HL-60 (cell line): ENCODE measurements around the gene MEX3B.

ENCODE experiments used
- DNase-seq, 2 experiments: peaks; one replicate each; pipeline ENCODE4 v3.0.0-alpha.2; 2010 to 2020; ENCODE audit warnings: low read depth in 1 of 2, low spot score in 1 of 2
- H3K27ac ChIP-seq: fragments of 250-450 bp; sonication (Bioruptor Pico); replicated peaks from 2 replicates; pipeline ENCODE4 v1.5.1; 2020; ENCODE audit warnings: mild to moderate bottlenecking, moderate library complexity
- H3K27me3 ChIP-seq: fragments of 250-450 bp; sonication (Bioruptor Pico); 2 replicates; pipeline ENCODE4 v1.5.1; 2021; ENCODE audit warnings: mild to moderate bottlenecking, moderate library complexity; ENCODE audit not compliant: insufficient read depth, poor library complexity, severe bottlenecking
- H3K4me3 ChIP-seq: replicated peaks from 2 replicates; pipeline ENCODE4 v1.5.1; 2011; ENCODE audit warnings: mild to moderate bottlenecking, control low read depth, low read length; ENCODE audit not compliant: insufficient read depth
- GABPA ChIP-seq: IDR thresholded peaks from 2 replicates; pipeline ENCODE4 v1.6.1; 2012; ENCODE audit warnings: low read depth
- POLR2AphosphoS5 ChIP-seq: IDR thresholded peaks from 2 replicates; pipeline ENCODE4 v1.6.1; 2012; ENCODE audit warnings: low read depth
- SPI1 ChIP-seq: IDR thresholded peaks from 2 replicates; pipeline ENCODE4 v1.6.1; 2012; ENCODE audit warnings: low read depth, mild to moderate bottlenecking, borderline replicate concordance
- TF ChIP-seq, protein P1 (sequence below): IDR thresholded peaks from 2 replicates; pipeline ENCODE4 v1.6.1; 2012; ENCODE audit warnings: low read depth; ENCODE audit not compliant: insufficient replicate concordance
- TF ChIP-seq, protein P2 (sequence below): IDR thresholded peaks from one replicate; pipeline ENCODE4 v1.5.1; 2011; ENCODE audit warnings: low read length, control low read depth, inconsistent platforms; ENCODE audit not compliant: insufficient read depth

Gene MEX3B

DNA sequence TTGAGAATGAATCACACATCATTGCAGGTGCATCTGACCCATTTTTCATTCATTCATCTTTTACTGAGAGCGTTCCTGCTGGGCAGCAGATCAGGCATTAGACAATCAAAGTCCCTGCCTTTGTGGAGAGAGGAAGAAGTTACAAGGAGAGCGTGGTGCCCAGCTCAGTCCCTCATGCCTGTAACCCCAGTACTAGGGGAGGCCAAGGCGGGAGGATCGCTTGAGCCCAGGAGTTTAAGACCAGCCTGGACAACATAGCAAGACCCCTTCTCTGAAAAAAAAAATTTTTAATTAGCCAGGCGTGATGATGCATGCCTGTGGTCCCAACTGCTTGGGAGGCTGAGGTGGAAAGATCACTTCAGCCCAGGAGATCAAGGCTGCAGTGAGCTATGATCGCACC is 35.0 kb upstream of the MEX3B start:
- no peak for DNase-seq
- no peak overlapping the region for H3K4me3 ChIP-seq
- TF ChIP-seq, protein P1, sequence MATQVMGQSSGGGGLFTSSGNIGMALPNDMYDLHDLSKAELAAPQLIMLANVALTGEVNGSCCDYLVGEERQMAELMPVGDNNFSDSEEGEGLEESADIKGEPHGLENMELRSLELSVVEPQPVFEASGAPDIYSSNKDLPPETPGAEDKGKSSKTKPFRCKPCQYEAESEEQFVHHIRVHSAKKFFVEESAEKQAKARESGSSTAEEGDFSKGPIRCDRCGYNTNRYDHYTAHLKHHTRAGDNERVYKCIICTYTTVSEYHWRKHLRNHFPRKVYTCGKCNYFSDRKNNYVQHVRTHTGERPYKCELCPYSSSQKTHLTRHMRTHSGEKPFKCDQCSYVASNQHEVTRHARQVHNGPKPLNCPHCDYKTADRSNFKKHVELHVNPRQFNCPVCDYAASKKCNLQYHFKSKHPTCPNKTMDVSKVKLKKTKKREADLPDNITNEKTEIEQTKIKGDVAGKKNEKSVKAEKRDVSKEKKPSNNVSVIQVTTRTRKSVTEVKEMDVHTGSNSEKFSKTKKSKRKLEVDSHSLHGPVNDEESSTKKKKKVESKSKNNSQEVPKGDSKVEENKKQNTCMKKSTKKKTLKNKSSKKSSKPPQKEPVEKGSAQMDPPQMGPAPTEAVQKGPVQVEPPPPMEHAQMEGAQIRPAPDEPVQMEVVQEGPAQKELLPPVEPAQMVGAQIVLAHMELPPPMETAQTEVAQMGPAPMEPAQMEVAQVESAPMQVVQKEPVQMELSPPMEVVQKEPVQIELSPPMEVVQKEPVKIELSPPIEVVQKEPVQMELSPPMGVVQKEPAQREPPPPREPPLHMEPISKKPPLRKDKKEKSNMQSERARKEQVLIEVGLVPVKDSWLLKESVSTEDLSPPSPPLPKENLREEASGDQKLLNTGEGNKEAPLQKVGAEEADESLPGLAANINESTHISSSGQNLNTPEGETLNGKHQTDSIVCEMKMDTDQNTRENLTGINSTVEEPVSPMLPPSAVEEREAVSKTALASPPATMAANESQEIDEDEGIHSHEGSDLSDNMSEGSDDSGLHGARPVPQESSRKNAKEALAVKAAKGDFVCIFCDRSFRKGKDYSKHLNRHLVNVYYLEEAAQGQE, result no peak
- TF ChIP-seq, protein P2, sequence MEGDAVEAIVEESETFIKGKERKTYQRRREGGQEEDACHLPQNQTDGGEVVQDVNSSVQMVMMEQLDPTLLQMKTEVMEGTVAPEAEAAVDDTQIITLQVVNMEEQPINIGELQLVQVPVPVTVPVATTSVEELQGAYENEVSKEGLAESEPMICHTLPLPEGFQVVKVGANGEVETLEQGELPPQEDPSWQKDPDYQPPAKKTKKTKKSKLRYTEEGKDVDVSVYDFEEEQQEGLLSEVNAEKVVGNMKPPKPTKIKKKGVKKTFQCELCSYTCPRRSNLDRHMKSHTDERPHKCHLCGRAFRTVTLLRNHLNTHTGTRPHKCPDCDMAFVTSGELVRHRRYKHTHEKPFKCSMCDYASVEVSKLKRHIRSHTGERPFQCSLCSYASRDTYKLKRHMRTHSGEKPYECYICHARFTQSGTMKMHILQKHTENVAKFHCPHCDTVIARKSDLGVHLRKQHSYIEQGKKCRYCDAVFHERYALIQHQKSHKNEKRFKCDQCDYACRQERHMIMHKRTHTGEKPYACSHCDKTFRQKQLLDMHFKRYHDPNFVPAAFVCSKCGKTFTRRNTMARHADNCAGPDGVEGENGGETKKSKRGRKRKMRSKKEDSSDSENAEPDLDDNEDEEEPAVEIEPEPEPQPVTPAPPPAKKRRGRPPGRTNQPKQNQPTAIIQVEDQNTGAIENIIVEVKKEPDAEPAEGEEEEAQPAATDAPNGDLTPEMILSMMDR, result no peak
- TF ChIP-seq GABPA (no peak), SPI1 (no peak), POLR2AphosphoS5 (no peak)
- H3K27ac ChIP-seq, result no peak overlapping the region
- H3K27me3 ChIP-seq, result no peaks in the 10 kb centered on the region

DNA sequence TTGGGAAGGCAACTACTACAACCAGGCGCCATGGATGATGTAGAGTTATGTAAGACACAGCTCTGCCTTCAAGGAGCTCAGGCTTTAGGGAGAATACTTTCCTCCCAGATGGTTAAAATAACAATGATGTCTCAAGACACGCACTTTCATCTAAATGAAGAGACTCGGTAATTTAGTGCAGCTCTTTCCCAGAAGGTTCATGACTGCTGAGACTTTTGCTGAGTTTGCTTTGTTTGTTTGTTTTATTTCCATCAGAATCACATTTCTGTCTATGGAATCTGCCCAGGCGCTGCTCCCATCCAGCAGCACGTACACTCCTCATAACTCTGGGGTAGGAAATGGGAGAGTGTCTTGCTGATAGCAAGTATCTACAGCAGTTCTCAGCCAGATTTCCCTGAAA is 33.9 kb upstream of the MEX3B start:
- DNase-seq, result no peak
- Histone ChIP-seq H3K27ac (no peak overlapping the region), H3K4me3 (no peak overlapping the region), H3K27me3 (no peaks in the 10 kb centered on the region)
- TF ChIP-seq, protein P2, result no peak
- no peak for TF ChIP-seq POLR2AphosphoS5

DNA sequence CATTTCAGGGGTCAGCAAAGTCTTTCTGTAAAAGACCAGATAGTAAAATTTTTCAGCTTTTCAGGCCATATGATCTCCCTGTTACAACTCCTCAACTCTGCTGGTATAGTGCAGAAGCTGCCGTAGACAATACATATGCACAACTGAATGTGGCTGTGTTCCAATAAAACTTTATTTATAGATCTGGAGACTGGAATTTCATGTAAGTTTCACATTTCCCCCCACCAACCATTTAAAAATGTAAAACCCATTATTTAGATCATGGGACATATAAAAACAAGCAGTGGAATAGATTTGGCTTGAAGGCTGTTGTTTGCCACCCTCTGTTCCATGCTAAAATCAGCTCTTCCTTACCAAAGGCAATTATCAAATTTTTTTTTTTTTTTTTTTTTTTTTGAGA is 28.8 kb upstream of the MEX3B start:
- no peak for DNase-seq

More for the DNA sequence above, 28.8 kb upstream of the MEX3B start:
- no peak overlapping the region for H3K27ac ChIP-seq
- no peak overlapping the region for H3K4me3 ChIP-seq
- no peaks in the 10 kb centered on the region for H3K27me3 ChIP-seq
- TF ChIP-seq POLR2AphosphoS5, result no peak
- TF ChIP-seq, protein P1, result no peak
- TF ChIP-seq SPI1, result no peak
- TF ChIP-seq, protein P2, result no peak
- no peak for TF ChIP-seq GABPA
